HG03097 (cell line): ENCODE results near the gene VAT1.
"Not testable (repeated sequence)": the region's sequence is repeated elsewhere in the genome, so short reads cannot be mapped to it uniquely, and the experiment has no call there.

Experiments
- ATAC-seq: cut with Tn5 transposase; IDR thresholded peaks from one replicate; pipeline ENCODE4 v1.9.1; 2021; ENCODE audit not compliant: unreplicated experiment, low FRiP score

VAT1 gene

GRCh38 chr17:43010667-43011308, 11.4 kb downstream of the VAT1 start:
- no peak for ATAC-seq

GRCh38 chr17:43006639-43007551, 15.3 kb downstream of the VAT1 start, which contains the start of gene IFI35:
TSS of gene IFI35 (plus strand) at chr17:43006784. CDS start at chr17:43006948, 164 bp downstream.
- no peak for ATAC-seq

GRCh38 chr17:43003542-43004172, 18.5 kb downstream of the VAT1 start:
- ATAC-seq: no peak

- not testable (repeated sequence) for ATAC-seq
These were observed 21.3 kb downstream of the VAT1 start for GRCh38 chr17:43000894-43001293.

GRCh38 chr17:42999003-42999525, 23.1 kb downstream of the VAT1 start:
- no peak for ATAC-seq

GRCh38 chr17:42997984-42998938, 23.9 kb downstream of the VAT1 start, which contains the start of gene RPL27:
TSS of gene RPL27 (plus strand) at chr17:42998419. CDS start at chr17:42998751, 332 bp downstream.
- ATAC-seq: peak; percentile 90

- ATAC-seq: no peak
These were observed 24.7 kb downstream of the VAT1 start for GRCh38 chr17:42997390-42997983.

GRCh38 chr17:42993913-42994312, 28.3 kb downstream of the VAT1 start:
- ATAC-seq: not testable (repeated sequence)

- ATAC-seq: no peak
These were observed 29.3 kb downstream of the VAT1 start for GRCh38 chr17:42992872-42993271.

GRCh38 chr17:42991471-42991870, 30.7 kb downstream of the VAT1 start:
- ATAC-seq: no peak

- ATAC-seq: no peak
These were observed 32.2 kb downstream of the VAT1 start for GRCh38 chr17:42989726-42990652.

- ATAC-seq: no peak
These were observed 33.0 kb downstream of the VAT1 start for GRCh38 chr17:42989141-42989540.

- ATAC-seq: no peak
These were observed 37.0 kb downstream of the VAT1 start for GRCh38 chr17:42985225-42985624.

GRCh38 chr17:42982266-42982665, 39.9 kb downstream of the VAT1 start:
- no peak for ATAC-seq

- ATAC-seq: peak; percentile 30
These were observed 41.3 kb downstream of the VAT1 start for GRCh38 chr17:42980766-42981397.

GRCh38 chr17:42980274-42980765, 41.9 kb downstream of the VAT1 start, which contains the start of gene RUNDC1:
TSS of gene RUNDC1 (plus strand) at chr17:42980565. CDS start at chr17:42980577, 12 bp downstream.
- peak; percentile 59 for ATAC-seq

- no peak for ATAC-seq
These were observed 42.5 kb downstream of the VAT1 start, which contains the start of gene PTGES3L for GRCh38 chr17:42979511-42980273. TSS of gene PTGES3L (minus strand) at chr17:42980080. CDS start at chr17:42980053, 27 bp downstream.
